ENCODE measurements around the gene FRG1. TPM values are rescaled to one million over a fixed set of nuclear protein-coding genes. Genes with fewer than 3 reads are reported as not detected.
"Not testable (repeated sequence)": the region's sequence is repeated elsewhere in the genome, so short reads cannot be mapped to it uniquely, and the experiment has no call there.

Gene FRG1
- total RNA-seq, 2 donors from 2014 or later: 33.4 to 37.3 TPM

DNA sequence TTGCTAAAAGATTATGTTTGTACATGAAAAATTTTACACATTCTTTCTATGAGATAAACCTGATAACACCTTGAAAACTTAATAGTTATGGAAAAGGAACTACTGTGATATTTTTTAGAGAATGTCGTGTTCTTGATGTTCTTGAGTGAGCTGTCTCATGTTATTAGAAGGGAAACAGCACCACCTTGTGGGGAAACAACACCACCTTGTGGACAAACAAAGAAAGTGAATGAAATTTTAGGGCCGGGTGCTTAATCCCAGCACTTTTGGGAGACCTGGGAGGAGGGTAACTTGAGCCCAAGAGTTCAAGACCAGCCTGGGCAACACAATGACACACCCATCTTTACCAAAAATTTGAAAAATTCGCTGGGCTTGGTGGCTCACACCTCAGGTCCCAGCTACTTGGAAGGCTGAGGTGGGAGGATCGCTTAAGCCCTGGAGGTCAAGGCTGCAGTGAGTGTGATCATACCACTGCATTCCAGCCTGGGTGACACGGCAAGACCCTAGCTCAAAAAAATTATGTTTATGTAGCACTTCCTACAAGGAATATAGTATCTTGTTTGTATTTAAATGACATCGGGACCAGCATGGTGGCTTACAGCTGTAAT, 36.1 kb upstream of the FRG1 start:
- not testable (repeated sequence) for H3K27me3 ChIP-seq (ENCODE audit: control insufficient read depth, insufficient read depth, low read length, poor library complexity, severe bottlenecking); H3K4me3 ChIP-seq (ENCODE audit: low read length); H3K27ac ChIP-seq (ENCODE audit: low read depth, low read length); H3K4me1 Mint-ChIP-seq; H3K36me3 Mint-ChIP-seq (ENCODE audit: low read depth); H3K27me3 Mint-ChIP-seq (ENCODE audit: insufficient read depth); H3K9me3 ChIP-seq (ENCODE audit: control insufficient read depth, low read length); H3K27ac Mint-ChIP-seq; H3K9ac ChIP-seq (ENCODE audit: extremely low read depth, low read length, poor library complexity, severe bottlenecking); H3K4me1 ChIP-seq (ENCODE audit: control insufficient read depth, insufficient read depth, low read length); H3K4me3 Mint-ChIP-seq; H3K36me3 ChIP-seq (ENCODE audit: control insufficient read depth, insufficient read depth, low read length)
- TF ChIP-seq, protein P1, sequence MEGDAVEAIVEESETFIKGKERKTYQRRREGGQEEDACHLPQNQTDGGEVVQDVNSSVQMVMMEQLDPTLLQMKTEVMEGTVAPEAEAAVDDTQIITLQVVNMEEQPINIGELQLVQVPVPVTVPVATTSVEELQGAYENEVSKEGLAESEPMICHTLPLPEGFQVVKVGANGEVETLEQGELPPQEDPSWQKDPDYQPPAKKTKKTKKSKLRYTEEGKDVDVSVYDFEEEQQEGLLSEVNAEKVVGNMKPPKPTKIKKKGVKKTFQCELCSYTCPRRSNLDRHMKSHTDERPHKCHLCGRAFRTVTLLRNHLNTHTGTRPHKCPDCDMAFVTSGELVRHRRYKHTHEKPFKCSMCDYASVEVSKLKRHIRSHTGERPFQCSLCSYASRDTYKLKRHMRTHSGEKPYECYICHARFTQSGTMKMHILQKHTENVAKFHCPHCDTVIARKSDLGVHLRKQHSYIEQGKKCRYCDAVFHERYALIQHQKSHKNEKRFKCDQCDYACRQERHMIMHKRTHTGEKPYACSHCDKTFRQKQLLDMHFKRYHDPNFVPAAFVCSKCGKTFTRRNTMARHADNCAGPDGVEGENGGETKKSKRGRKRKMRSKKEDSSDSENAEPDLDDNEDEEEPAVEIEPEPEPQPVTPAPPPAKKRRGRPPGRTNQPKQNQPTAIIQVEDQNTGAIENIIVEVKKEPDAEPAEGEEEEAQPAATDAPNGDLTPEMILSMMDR (conservative IDR thresholded peaks at IDR 0.05): peak; percentile 83
- 40 to 53% methylated on average over 5 to 6 of the region's 6 CpGs for WGBS, 2 experiments (ENCODE audit: insufficient coverage in 1 of 2, insufficient read length in 1 of 2)
- peak; percentile 85 for DNase-seq
- peaks cover 27% of the 10 kb centered on the region for H3K9me3 Mint-ChIP-seq

DNA sequence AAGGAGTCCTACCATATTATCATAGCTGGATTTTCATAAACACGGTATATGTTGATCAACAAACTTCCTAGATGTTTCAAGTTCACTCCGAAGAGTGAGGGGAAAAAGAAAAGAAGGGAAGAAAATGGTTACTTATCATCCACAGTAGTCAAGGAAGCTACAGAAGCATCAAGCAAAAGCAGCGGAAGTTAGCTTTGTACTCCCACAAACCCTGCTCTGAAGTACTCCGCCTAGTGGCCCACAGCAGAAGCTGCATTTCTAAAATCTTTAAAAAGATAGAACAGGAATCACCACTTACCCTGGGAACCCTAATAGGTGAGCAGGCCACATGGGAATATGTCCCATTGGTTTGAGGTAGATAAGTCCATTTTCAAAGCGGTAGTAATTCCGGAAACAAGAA, 28.5 kb upstream of the FRG1 start:
- no peak overlapping the region for H3K4me3 Mint-ChIP-seq
- Histone ChIP-seq H3K36me3 (ENCODE audit: control insufficient read depth, insufficient read depth, low read length) (no peaks in the 10 kb centered on the region), H3K27ac (ENCODE audit: low read depth, low read length) (no peak overlapping the region), H3K27me3 (ENCODE audit: control insufficient read depth, insufficient read depth, low read length, poor library complexity, severe bottlenecking) (no peaks in the 10 kb centered on the region), H3K4me1 (ENCODE audit: control insufficient read depth, insufficient read depth, low read length) (no peaks in the 10 kb centered on the region), H3K9me3 (ENCODE audit: control insufficient read depth, low read length) (no peaks in the 10 kb centered on the region), H3K9ac (ENCODE audit: extremely low read depth, low read length, poor library complexity, severe bottlenecking) (no peak overlapping the region), H3K4me3 (ENCODE audit: low read length) (no peak overlapping the region)
- 61% methylated on average over 4 of the region's 6 CpGs; no CpG with 5 or more reads in 1 of the 2 experiments for WGBS, 2 experiments (ENCODE audit: insufficient coverage in 1 of 2, insufficient read length in 1 of 2)
- H3K36me3 Mint-ChIP-seq (ENCODE audit: low read depth): no peaks in the 10 kb centered on the region
- no peak overlapping the region for H3K27ac Mint-ChIP-seq
- H3K9me3 Mint-ChIP-seq: peaks cover 56% of the 10 kb centered on the region
- no peaks in the 10 kb centered on the region for H3K27me3 Mint-ChIP-seq (ENCODE audit: insufficient read depth)
- no peak for DNase-seq
- H3K4me1 Mint-ChIP-seq: no peaks in the 10 kb centered on the region
- TF ChIP-seq, protein P1 (conservative IDR thresholded peaks at IDR 0.05): peak; percentile 73

DNA sequence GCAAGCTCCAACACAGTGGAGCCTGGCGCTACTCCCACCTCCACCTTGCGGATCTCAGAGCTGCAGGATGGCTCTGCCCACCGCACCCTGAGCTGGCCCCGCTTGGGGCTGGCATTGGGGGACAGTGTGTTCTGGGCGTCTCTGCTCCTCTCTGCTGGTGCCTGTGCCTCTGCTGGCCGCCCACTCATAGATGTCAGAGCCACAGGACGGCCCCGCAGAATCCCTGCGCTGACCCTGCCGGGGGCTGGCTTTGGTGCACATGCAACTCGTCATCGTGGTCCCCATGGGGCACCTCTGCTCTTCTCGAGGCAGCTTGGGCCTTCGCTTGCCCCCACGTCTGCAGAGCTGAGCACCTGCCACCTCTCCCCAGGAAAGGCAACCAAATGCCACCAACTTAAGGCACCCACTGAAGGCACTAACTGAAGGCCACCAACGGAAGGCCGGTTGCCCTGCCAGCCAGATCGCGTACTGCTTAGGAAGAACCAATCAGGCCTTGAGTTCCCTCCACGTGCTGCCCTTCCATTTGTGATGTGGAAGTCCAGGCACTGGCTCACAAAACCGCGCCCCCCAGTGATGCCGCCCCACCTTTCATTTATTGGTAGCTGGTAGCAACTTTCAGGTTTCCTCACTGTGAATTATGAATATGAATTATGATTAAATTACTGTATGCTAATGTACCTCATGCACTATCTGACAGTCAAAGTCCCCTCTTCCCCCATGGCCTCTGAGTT, 23.3 kb upstream of the FRG1 start:
- Mint-ChIP-seq H3K9me3 (peaks cover 73% of the 10 kb centered on the region), H3K27me3 (ENCODE audit: insufficient read depth) (no peaks in the 10 kb centered on the region), H3K4me1 (no peaks in the 10 kb centered on the region), H3K36me3 (ENCODE audit: low read depth) (no peaks in the 10 kb centered on the region), H3K4me3 (no peak overlapping the region), H3K27ac (no peak overlapping the region)
- no peak for DNase-seq
- Histone ChIP-seq H3K27me3 (ENCODE audit: control insufficient read depth, insufficient read depth, low read length, poor library complexity, severe bottlenecking) (no peaks in the 10 kb centered on the region), H3K4me3 (ENCODE audit: low read length) (no peak overlapping the region), H3K4me1 (ENCODE audit: control insufficient read depth, insufficient read depth, low read length) (no peaks in the 10 kb centered on the region), H3K36me3 (ENCODE audit: control insufficient read depth, insufficient read depth, low read length) (no peaks in the 10 kb centered on the region), H3K9me3 (ENCODE audit: control insufficient read depth, low read length) (peaks cover 23% of the 10 kb centered on the region), H3K9ac (ENCODE audit: extremely low read depth, low read length, poor library complexity, severe bottlenecking) (no peak overlapping the region), H3K27ac (ENCODE audit: low read depth, low read length) (no peak overlapping the region)
- WGBS, 2 experiments (ENCODE audit: insufficient coverage in 1 of 2, insufficient read length in 1 of 2): 92 to 99% methylated on average over 10 to 23 of the region's 23 CpGs
- TF ChIP-seq, protein P1 (conservative IDR thresholded peaks at IDR 0.05): no peak
